OCI-LY7 (cell line): Measurements from ENCODE around the gene NID2. TPM values are rescaled to one million over a fixed set of nuclear protein-coding genes. Genes with fewer than 3 reads are reported as not detected.

Experiments used
- BruUV-seq: library from RNA; stranded (reverse); fragments of 400-500 nt; replicated peaks from 2 replicates; lab custom pipeline; 2021; lab: Mats Ljungman, UMichigan
- CTCF ChIA-PET: fragments of 300-600 bp; sonication (Branson Sonifier 250); formaldehyde crosslinking; loops from one replicate; lab custom pipeline; 2022; ENCODE audit warnings: antibody characterized with exemption; ENCODE audit not compliant: unreplicated experiment; lab: Charles Lee
- POLR2A ChIA-PET: fragments of 300-600 bp; sonication (Branson Sonifier 250); formaldehyde crosslinking; loops from one replicate; lab custom pipeline; 2022; ENCODE audit warnings: antibody characterized with exemption; lab: Charles Lee
- DNase-seq: peaks from one replicate; pipeline ENCODE4 v3.0.0-alpha.2; 2015; ENCODE audit warnings: low spot score
- H2AFZ ChIP-seq: fragments of 200-600 bp; sonication (generic), shearing (Covaris generic); 2 replicates; pipeline ENCODE4 v1.6.1; 2014; ENCODE audit warnings: mild to moderate bottlenecking, antibody characterized with exemption, low read length, moderate library complexity
- H3K27ac ChIP-seq: fragments of 200-600 bp; sonication (generic); 2 replicates; pipeline ENCODE4 v1.5.1; 2014; ENCODE audit warnings: mixed run types, low read depth, mild to moderate bottlenecking, moderate library complexity, low read length, inconsistent platforms; ENCODE audit not compliant: poor library complexity, severe bottlenecking
- H3K36me3 ChIP-seq: fragments of 200-600 bp; sonication (generic); 2 replicates; pipeline ENCODE4 v1.6.1; 2014; ENCODE audit warnings: mild to moderate bottlenecking, antibody characterized with exemption, low read length, moderate library complexity, mixed read lengths; ENCODE audit not compliant: insufficient read depth
- H3K4me1 ChIP-seq: fragments of 200-600 bp; sonication (generic); 2 replicates; pipeline ENCODE4 v1.5.1; 2014; ENCODE audit warnings: mild to moderate bottlenecking, low read length; ENCODE audit not compliant: insufficient read depth, poor library complexity, severe bottlenecking
- H3K4me2 ChIP-seq: fragments of 200-600 bp; sonication (generic); 2 replicates; pipeline ENCODE4 v1.6.1; 2014; ENCODE audit warnings: mild to moderate bottlenecking, low read length
- H3K4me3 ChIP-seq: fragments of 200-600 bp; sonication (generic); 2 replicates; pipeline ENCODE4 v1.5.1; 2014; ENCODE audit warnings: mild to moderate bottlenecking, low read depth, low read length; ENCODE audit not compliant: poor library complexity, severe bottlenecking
- H3K79me2 ChIP-seq: fragments of 200-600 bp; sonication (generic); 2 replicates; pipeline ENCODE4 v1.6.1; 2016; ENCODE audit warnings: low read depth, mild to moderate bottlenecking, low read length, moderate library complexity, mixed read lengths; ENCODE audit not compliant: insufficient read depth
- H3K9me2 ChIP-seq: fragments of 200-600 bp; sonication (generic); 2 replicates; pipeline ENCODE4 v1.6.1; 2016; ENCODE audit warnings: mild to moderate bottlenecking, low read length, mixed read lengths; ENCODE audit not compliant: insufficient read depth
- H3K9me3 ChIP-seq: fragments of 200-600 bp; sonication (generic); 2 replicates; pipeline ENCODE4 v1.6.1; 2014; ENCODE audit warnings: mild to moderate bottlenecking, mixed run types, low read length, mixed read lengths
- H4K20me1 ChIP-seq: fragments of 200-600 bp; sonication (generic); 2 replicates; pipeline ENCODE4 v1.6.1; 2014; ENCODE audit warnings: mild to moderate bottlenecking, antibody characterized with exemption, low read length, moderate library complexity, mixed read lengths; ENCODE audit not compliant: insufficient read depth
- CTCF ChIP-seq: fragments of 200-600 bp; sonication (generic); conservative IDR thresholded peaks from 2 replicates; pipeline ENCODE4 v1.5.1; 2014; ENCODE audit warnings: mild to moderate bottlenecking, antibody characterized with exemption, low read length, moderate library complexity, mixed read lengths
- EZH2phosphoT487 ChIP-seq: fragments of 200-600 bp; sonication (generic); IDR thresholded peaks from 2 replicates; pipeline ENCODE4 v1.6.1; 2018; ENCODE audit warnings: low read depth, borderline replicate concordance, mild to moderate bottlenecking, mixed run types, antibody characterized with exemption, low read length, moderate library complexity, mixed read lengths
- intact Hi-C: fragments of 100-400 bp; cut with micrococcal nuclease; formaldehyde crosslinking; loops from one replicate; pipeline ENCODE4 v1.10.0; 2022; ENCODE audit not compliant: unreplicated experiment
- total RNA-seq, 2 experiments: library from RNA; depleted of rRNA in 1 of 2; stranded (reverse); fragments of >200 nt in 1 of 2; shearing (Covaris generic) in 1 of 2; gene quantifications; 2 replicates each; pipeline ENCODE4 v1.2.3, GENCODE V29; 2014 to 2022

The NID2 gene
- total RNA-seq, 2 experiments from 2014 or later, result not detected

- no peaks in the 10 kb centered on the region for H4K20me1 ChIP-seq
- no peak overlapping the region for H3K4me2 ChIP-seq
- CTCF ChIA-PET, result no interaction called here
- intact Hi-C loops, result loop anchor here (5.0 kb wide), 1 partner anchor 43 kb away; no protein-coding TSS in a partner anchor
- H3K9me2 ChIP-seq, result no peaks in the 10 kb centered on the region
- no peak for DNase-seq
- H3K36me3 ChIP-seq, result no peaks in the 10 kb centered on the region
- H3K4me1 ChIP-seq, result no peaks in the 10 kb centered on the region
- no peak overlapping the region for H2AFZ ChIP-seq
- TF ChIP-seq EZH2phosphoT487 (no peak), CTCF (no peak)
- POLR2A ChIA-PET, result interaction anchor here (0.6 kb wide), 2 partner anchors 9 to 176 kb away, joined by 3 read pairs; no protein-coding TSS in a partner anchor
- no peak overlapping the region for H3K4me3 ChIP-seq
- BruUV-seq, result no TSS peak
- no peak overlapping the region for H3K27ac ChIP-seq
- H3K9me3 ChIP-seq, result no peaks in the 10 kb centered on the region
- H3K79me2 ChIP-seq, result no peaks in the 10 kb centered on the region
These were observed 98.9 kb downstream of the NID2 start for GRCh38 chr14:51969852-51970540.

DNA sequence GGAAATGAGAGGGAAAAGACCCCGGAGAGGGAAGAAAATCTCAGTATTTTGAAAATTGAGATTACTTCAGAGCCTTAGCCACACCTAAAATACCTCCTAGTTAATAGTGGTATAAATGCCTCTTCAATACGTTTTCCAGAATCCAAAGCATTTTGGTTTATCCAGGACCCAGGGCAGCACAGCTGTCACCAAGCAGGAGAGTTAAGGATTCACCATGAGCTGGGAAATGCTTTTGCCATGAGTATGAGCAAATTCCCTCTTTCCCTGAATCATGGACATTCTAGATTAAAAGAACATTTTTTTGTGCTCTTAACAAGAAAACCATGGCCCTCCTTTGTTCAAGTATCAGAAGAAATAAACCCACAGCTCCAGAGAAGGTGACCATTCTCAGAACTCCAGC, 101.3 kb downstream of the NID2 start:
- POLR2A ChIA-PET, result no interaction called here
- Histone ChIP-seq H3K9me3 (no peaks in the 10 kb centered on the region), H3K27ac (no peak overlapping the region), H3K36me3 (no peaks in the 10 kb centered on the region), H3K9me2 (no peaks in the 10 kb centered on the region), H3K4me3 (no peak overlapping the region), H3K4me2 (no peak overlapping the region), H3K4me1 (no peaks in the 10 kb centered on the region), H2AFZ (no peak overlapping the region), H3K79me2 (no peaks in the 10 kb centered on the region), H4K20me1 (no peaks in the 10 kb centered on the region)
- intact Hi-C loops, result loop anchor here (5.0 kb wide), 1 partner anchor 40 kb away; no protein-coding TSS in a partner anchor
- CTCF ChIA-PET, result interaction anchor here (0.6 kb wide), 1 partner anchor 61 kb away, joined by 3 read pairs; no protein-coding TSS in a partner anchor
- TF ChIP-seq CTCF (no peak), EZH2phosphoT487 (no peak)
- no peak for DNase-seq
- no TSS peak for BruUV-seq

DNA sequence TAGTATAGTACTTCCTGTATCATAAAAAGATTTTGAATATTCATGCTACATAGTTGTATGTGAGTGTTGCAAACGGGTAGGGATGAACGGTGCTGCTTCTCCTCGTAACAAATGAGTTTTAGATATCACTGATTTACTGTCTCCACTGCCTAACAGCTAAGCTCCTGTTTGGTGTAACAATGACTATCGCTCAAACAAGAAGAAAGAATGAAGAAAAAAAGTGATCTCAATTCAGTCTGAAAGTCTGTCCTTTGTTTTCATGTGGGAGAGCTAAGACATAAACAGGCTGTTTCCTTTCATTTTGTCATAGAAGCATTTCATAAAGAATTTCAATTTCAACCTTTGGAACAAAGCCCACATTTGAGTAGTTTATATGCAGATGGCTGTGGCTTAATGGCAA, 105.6 kb downstream of the NID2 start:
- Histone ChIP-seq H3K4me2 (no peak overlapping the region), H3K36me3 (peaks cover 8% of the 10 kb centered on the region; the same call in 1 of the 2 replicates), H2AFZ (no peak overlapping the region), H3K9me2 (no peaks in the 10 kb centered on the region), H3K79me2 (no peaks in the 10 kb centered on the region), H3K9me3 (no peaks in the 10 kb centered on the region), H3K4me3 (no peak overlapping the region), H4K20me1 (no peaks in the 10 kb centered on the region), H3K27ac (no peak overlapping the region), H3K4me1 (no peaks in the 10 kb centered on the region)
- ChIA-PET CTCF (no interaction called here), POLR2A (interaction anchor here (1.2 kb wide), 1 partner anchor 147 kb away, joined by 3 read pairs; no protein-coding TSS in a partner anchor)
- DNase-seq, result no peak
- no peak for TF ChIP-seq EZH2phosphoT487
- no peak for TF ChIP-seq CTCF
- intact Hi-C loops, result no loop called here
- no TSS peak for BruUV-seq
